ENCODE measurements around the gene SMPD3.
A peak's percentile ranks its signal among the peaks of the same experiment; 100 is the strongest.

SMPD3 gene

GRCh38 chr16:68351463-68351862 lies 96.8 kb downstream of the SMPD3 start:
- DNase-seq: no peak

- no peak for DNase-seq
Measured at GRCh38 chr16:68350813-68351350, 97.4 kb downstream of the SMPD3 start.

- DNase-seq: no peak
Measured at GRCh38 chr16:68349838-68350410, 98.4 kb downstream of the SMPD3 start.

- DNase-seq: no peak
Measured at GRCh38 chr16:68348639-68349445, 99.5 kb downstream of the SMPD3 start.

- DNase-seq: no peak
Measured at GRCh38 chr16:68347605-68348004, 100.7 kb downstream of the SMPD3 start.

GRCh38 chr16:68346892-68347480 lies 101.3 kb downstream of the SMPD3 start:
- no peak for DNase-seq

- no peak for DNase-seq
Measured at GRCh38 chr16:68345958-68346635, 102.2 kb downstream of the SMPD3 start.

- DNase-seq: no peak
Measured at GRCh38 chr16:68345351-68345810, 102.9 kb downstream of the SMPD3 start.

GRCh38 chr16:68344252-68344651 lies 104.1 kb downstream of the SMPD3 start:
- no peak for DNase-seq

- DNase-seq: no peak
Measured at GRCh38 chr16:68343137-68343536, 105.2 kb downstream of the SMPD3 start.

- no peak for DNase-seq
Measured at GRCh38 chr16:68342620-68343019, 105.7 kb downstream of the SMPD3 start.

GRCh38 chr16:68339214-68339613 lies 109.1 kb downstream of the SMPD3 start:
- no peak for DNase-seq

- no peak for DNase-seq
Measured at GRCh38 chr16:68338326-68339119, 109.8 kb downstream of the SMPD3 start.

GRCh38 chr16:68335175-68335574 lies 113.1 kb downstream of the SMPD3 start:
- DNase-seq: no peak

- DNase-seq: no peak
Measured at GRCh38 chr16:68332411-68333121, 115.7 kb downstream of the SMPD3 start.

- DNase-seq: no peak
Measured at GRCh38 chr16:68331879-68332410, 116.4 kb downstream of the SMPD3 start.

GRCh38 chr16:68328860-68329390 lies 119.4 kb downstream of the SMPD3 start:
- DNase-seq: no peak

- DNase-seq: peak; percentile 38
Measured at GRCh38 chr16:68328151-68328859, 120.0 kb downstream of the SMPD3 start.

GRCh38 chr16:68324780-68325357 lies 123.4 kb downstream of the SMPD3 start:
- DNase-seq: no peak

GRCh38 chr16:68324336-68324735 lies 124.0 kb downstream of the SMPD3 start:
- no peak for DNase-seq
